ENCODE data around the gene EPB41L5.
"Not testable (repeated sequence)": the region's sequence is repeated elsewhere in the genome, so short reads cannot be mapped to it uniquely, and the experiment has no call there.

The EPB41L5 gene

DNA sequence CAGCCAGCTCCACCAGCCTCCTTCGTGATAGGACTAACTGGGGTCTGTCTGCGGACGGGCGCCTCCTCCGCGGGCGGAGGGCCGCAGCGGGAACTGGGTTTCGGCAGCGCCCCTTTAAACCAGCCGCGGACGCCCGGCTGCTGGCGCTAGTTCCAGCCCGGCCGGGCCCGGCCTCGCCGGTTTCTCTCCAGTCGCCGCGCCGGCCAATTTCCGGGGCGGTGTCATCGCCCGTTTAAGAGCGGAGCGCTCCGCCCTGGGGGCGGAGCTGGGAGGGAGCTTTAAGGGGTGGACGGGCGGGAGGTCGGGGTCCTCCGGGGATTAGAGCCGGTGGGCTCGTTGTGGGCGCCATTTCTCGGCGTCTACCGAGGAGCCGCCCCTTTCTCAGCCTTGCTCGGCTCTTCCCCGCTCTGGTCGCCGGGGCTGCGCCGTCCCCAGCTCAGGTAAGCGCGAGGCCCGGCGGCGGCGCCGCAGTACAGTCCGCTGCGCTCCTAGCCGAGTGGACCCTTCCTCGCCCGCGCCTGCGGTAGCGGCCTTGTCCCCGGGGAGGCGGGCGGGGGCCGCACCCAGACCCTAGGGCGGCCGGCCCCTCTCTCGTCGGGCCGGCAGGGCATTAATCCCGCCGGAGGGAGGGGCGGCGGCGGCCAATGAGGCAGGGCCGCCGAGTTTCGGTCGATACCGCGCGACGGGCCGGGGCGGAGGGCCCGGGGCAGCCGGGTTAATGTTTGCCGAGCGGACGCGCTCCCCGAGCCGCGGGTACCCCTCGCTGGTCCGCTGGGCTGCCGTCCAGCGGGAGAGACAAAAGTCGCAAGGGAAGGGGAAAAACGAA lies at the start of gene EPB41L5:
Gene EPB41L5, plus strand, starts transcription at position 307 of the 826 bp plus-strand sequence. CDS start 6,008 bp downstream, outside the sequence.
- Histone ChIP-seq H3K27ac (ENCODE audit: low read length) (peak within 1 kb of the TSS; percentile 77), H3K4me3 (ENCODE audit: low read length) (peak within 1 kb of the TSS; percentile 94), H3K36me3 (ENCODE audit: control insufficient read depth, low read depth, low read length) (no peaks in the 10 kb centered on the region), H3K4me1 (ENCODE audit: control insufficient read depth, low read depth, low read length) (peaks cover 21% of the 10 kb centered on the region), H3K27me3 (ENCODE audit: control insufficient read depth, insufficient read depth, low read length) (peaks cover 25% of the 10 kb centered on the region), H3K9ac (ENCODE audit: low read length) (peak within 1 kb of the TSS; percentile 83), H3K9me3 (ENCODE audit: control insufficient read depth, low read depth, low read length) (no peaks in the 10 kb centered on the region)

GRCh38 chr2:119981896-119982295 lies 31.0 kb upstream of the EPB41L5 start:
- Histone ChIP-seq H3K9ac (ENCODE audit: low read length) (no peak overlapping the region), H3K9me3 (ENCODE audit: control insufficient read depth, low read depth, low read length) (no peaks in the 10 kb centered on the region), H3K4me3 (ENCODE audit: low read length) (no peak overlapping the region), H3K27ac (ENCODE audit: low read length) (no peak overlapping the region), H3K27me3 (ENCODE audit: control insufficient read depth, insufficient read depth, low read length) (no peaks in the 10 kb centered on the region), H3K36me3 (ENCODE audit: control insufficient read depth, low read depth, low read length) (peaks cover 6% of the 10 kb centered on the region), H3K4me1 (ENCODE audit: control insufficient read depth, low read depth, low read length) (no peaks in the 10 kb centered on the region)

DNA sequence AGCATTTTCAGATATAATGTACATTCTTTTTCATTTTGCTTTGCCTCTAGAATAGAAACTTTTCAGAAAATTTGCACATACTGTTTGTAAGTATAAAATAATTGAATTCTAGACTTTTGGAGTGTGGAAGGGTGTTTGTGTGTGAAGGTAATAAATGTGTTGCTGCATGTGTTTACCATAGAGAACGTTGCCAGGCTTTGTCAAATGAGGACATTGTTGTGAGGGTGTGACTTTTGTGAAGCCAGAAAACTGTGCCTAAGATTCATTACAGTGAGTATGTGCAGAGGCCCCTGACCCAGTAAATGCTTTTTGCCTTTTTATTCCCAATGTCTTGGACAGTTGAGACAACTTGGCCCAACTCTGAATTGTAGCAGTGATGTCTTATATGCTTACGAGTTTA lies 30.4 kb upstream of the EPB41L5 start:
- Histone ChIP-seq H3K9me3 (ENCODE audit: control insufficient read depth, low read depth, low read length) (no peaks in the 10 kb centered on the region), H3K4me3 (ENCODE audit: low read length) (no peak overlapping the region), H3K4me1 (ENCODE audit: control insufficient read depth, low read depth, low read length) (no peaks in the 10 kb centered on the region), H3K36me3 (ENCODE audit: control insufficient read depth, low read depth, low read length) (peaks cover 2% of the 10 kb centered on the region), H3K9ac (ENCODE audit: low read length) (no peak overlapping the region), H3K27ac (ENCODE audit: low read length) (no peak overlapping the region), H3K27me3 (ENCODE audit: control insufficient read depth, insufficient read depth, low read length) (no peaks in the 10 kb centered on the region)

DNA sequence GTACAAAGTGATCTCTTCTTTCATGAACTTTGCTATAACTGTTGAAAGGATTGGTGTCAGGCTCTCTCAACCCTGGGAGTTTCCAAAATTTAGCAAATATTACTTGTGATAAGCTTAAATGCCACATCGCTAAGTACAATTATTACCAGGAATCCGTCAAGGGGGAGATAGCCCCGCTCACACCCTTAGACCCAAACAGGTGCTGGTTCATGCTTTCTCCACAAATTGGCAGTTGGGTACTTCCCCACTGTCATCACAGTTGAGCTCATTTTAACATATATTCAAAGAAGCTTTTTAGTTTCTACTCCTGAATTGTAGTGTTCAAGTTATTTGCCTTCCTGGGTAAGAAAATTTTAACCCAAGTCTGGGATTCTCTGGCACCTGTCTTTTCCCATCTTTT lies 29.8 kb upstream of the EPB41L5 start:
- Histone ChIP-seq H3K4me3 (ENCODE audit: low read length) (no peak overlapping the region), H3K27ac (ENCODE audit: low read length) (no peak overlapping the region), H3K27me3 (ENCODE audit: control insufficient read depth, insufficient read depth, low read length) (no peaks in the 10 kb centered on the region), H3K9me3 (ENCODE audit: control insufficient read depth, low read depth, low read length) (no peaks in the 10 kb centered on the region), H3K36me3 (ENCODE audit: control insufficient read depth, low read depth, low read length) (peaks cover under 1% of the 10 kb centered on the region), H3K9ac (ENCODE audit: low read length) (no peak overlapping the region), H3K4me1 (ENCODE audit: control insufficient read depth, low read depth, low read length) (no peaks in the 10 kb centered on the region)

GRCh38 chr2:119996148-119996547 lies 16.7 kb upstream of the EPB41L5 start:
- no peaks in the 10 kb centered on the region for H3K27me3 ChIP-seq (ENCODE audit: control insufficient read depth, insufficient read depth, low read length)
- H3K4me3 ChIP-seq (ENCODE audit: low read length) = no peak overlapping the region
- H3K36me3 ChIP-seq (ENCODE audit: control insufficient read depth, low read depth, low read length) = no peaks in the 10 kb centered on the region
- no peaks in the 10 kb centered on the region for H3K4me1 ChIP-seq (ENCODE audit: control insufficient read depth, low read depth, low read length)
- no peak overlapping the region for H3K27ac ChIP-seq (ENCODE audit: low read length)
- no peak overlapping the region for H3K9ac ChIP-seq (ENCODE audit: low read length)
- no peaks in the 10 kb centered on the region for H3K9me3 ChIP-seq (ENCODE audit: control insufficient read depth, low read depth, low read length)

DNA sequence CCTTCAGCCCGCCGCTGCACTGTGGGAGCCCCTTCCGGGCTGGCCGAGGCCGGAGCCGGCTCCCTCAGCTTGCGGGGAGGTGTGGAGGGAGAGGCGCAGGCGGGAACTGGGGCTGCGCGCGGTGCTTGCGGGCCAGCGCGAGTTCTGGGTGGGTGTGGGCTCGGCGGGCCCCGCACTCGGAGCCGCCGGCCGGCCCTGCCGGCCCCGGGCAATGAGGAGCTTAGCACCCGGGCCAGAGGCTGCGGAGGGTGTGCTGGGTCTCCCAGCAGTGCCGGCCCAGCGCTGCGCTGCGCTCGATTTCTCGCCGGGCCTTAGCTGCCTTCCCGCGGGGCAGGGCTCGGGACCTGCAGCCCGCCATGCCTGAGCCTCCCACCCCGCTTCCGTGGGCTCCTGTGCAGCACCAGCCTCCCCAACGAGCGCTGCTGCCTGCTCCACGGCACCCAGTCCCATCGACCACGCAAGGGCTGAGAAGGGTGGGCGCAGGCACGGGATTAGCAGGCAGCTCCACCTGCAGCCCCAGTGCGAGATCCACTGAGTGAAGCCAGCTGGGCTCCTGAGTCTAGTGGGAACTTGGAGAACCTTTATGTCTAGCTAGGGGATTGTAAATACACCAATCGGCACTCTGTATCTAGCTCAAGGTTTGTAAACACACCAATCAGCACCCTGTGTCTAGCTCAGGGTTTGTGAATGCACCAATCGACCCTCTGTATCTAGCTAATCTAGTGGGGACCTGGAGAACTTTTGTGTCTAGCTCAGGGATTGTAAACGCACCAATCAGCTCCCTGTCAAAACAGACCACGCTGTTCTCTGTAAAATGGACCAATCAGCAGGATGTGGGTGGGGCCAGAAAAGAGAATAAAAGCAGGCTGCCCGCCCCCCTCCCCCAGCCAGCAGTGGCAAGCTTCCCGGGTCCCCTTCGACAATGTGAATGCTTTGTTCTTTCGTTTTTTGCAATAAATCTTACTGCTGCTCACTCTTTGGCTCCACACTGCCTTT lies 15.7 kb upstream of the EPB41L5 start:
- H3K27ac ChIP-seq (ENCODE audit: low read length) = not testable (repeated sequence)

DNA sequence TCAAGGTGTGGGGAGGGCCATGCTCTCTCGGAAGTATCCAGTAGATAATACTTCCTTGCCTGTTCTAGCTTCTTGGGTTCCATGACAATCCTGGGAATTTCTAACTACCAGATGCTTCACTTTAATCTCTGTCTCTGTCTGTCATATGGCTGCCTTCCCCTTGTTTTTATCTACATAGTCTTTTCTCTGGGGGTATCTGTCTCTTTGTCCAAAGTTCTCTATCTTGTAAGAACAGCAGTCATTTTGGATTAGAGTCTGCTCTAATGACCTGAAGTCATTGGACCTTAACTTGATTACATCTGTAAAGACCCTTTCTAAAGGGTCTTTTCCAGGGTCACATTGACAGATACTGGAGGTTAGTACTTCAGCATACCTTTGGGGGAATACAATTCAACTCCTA lies 11.4 kb upstream of the EPB41L5 start:
- H3K36me3 ChIP-seq (ENCODE audit: control insufficient read depth, low read depth, low read length) = no peaks in the 10 kb centered on the region

More for the DNA sequence above, 15.7 kb upstream of the EPB41L5 start:
- not testable (repeated sequence) for H3K4me3 ChIP-seq (ENCODE audit: low read length); H3K9ac ChIP-seq (ENCODE audit: low read length); H3K9me3 ChIP-seq (ENCODE audit: control insufficient read depth, low read depth, low read length); H3K4me1 ChIP-seq (ENCODE audit: control insufficient read depth, low read depth, low read length); H3K27me3 ChIP-seq (ENCODE audit: control insufficient read depth, insufficient read depth, low read length); H3K36me3 ChIP-seq (ENCODE audit: control insufficient read depth, low read depth, low read length)

GRCh38 chr2:120004254-120004653 lies 8.6 kb upstream of the EPB41L5 start:
- Histone ChIP-seq H3K9ac (ENCODE audit: low read length) (no peak overlapping the region), H3K27ac (ENCODE audit: low read length) (no peak overlapping the region), H3K27me3 (ENCODE audit: control insufficient read depth, insufficient read depth, low read length) (no peaks in the 10 kb centered on the region), H3K4me3 (ENCODE audit: low read length) (no peak overlapping the region), H3K4me1 (ENCODE audit: control insufficient read depth, low read depth, low read length) (no peaks in the 10 kb centered on the region), H3K9me3 (ENCODE audit: control insufficient read depth, low read depth, low read length) (no peaks in the 10 kb centered on the region), H3K36me3 (ENCODE audit: control insufficient read depth, low read depth, low read length) (no peaks in the 10 kb centered on the region)

More for the DNA sequence above, 11.4 kb upstream of the EPB41L5 start:
- Histone ChIP-seq H3K27ac (ENCODE audit: low read length) (no peak overlapping the region), H3K4me1 (ENCODE audit: control insufficient read depth, low read depth, low read length) (no peaks in the 10 kb centered on the region), H3K4me3 (ENCODE audit: low read length) (no peak overlapping the region), H3K9me3 (ENCODE audit: control insufficient read depth, low read depth, low read length) (no peaks in the 10 kb centered on the region), H3K9ac (ENCODE audit: low read length) (no peak overlapping the region), H3K27me3 (ENCODE audit: control insufficient read depth, insufficient read depth, low read length) (no peaks in the 10 kb centered on the region)

DNA sequence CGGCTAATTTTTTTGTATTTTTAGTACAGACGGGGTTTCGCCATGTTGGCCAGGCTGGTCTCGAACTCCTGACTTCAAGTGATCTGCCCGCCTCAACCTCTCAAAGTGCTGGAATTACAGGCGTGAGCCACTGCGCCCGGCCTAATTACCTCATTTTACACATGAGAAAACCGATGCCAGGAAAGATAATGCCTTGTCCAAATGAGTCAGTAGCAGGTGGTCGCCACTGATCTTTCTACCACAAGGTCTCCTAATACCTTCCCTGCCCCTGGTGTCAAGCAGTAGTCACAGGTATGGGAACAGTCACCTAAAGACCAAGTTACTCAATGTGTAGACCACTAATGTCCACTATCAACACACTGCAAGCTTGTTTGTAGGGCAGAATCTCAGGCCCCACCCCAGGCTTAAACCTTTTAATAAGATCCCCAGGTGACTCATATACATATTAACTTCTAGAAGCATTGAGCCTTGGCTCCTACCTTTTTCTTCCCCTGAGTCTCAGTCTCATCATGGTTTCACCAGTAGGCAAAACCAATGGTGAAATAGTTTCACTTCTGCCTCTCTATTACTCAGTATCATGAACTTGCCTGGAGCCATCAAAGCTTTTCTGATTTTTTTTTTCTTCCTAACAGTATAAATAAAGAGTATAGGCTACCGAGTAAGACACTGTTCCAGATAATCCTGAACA lies 6.9 kb upstream of the EPB41L5 start:
- no peaks in the 10 kb centered on the region for H3K36me3 ChIP-seq (ENCODE audit: control insufficient read depth, low read depth, low read length)
- no peaks in the 10 kb centered on the region for H3K4me1 ChIP-seq (ENCODE audit: control insufficient read depth, low read depth, low read length)
- H3K27ac ChIP-seq (ENCODE audit: low read length) = no peak overlapping the region
- no peak overlapping the region for H3K9ac ChIP-seq (ENCODE audit: low read length)
- H3K27me3 ChIP-seq (ENCODE audit: control insufficient read depth, insufficient read depth, low read length) = peaks cover 2% of the 10 kb centered on the region
- H3K4me3 ChIP-seq (ENCODE audit: low read length) = no peak overlapping the region
- no peaks in the 10 kb centered on the region for H3K9me3 ChIP-seq (ENCODE audit: control insufficient read depth, low read depth, low read length)

- Histone ChIP-seq H3K9ac (ENCODE audit: low read length) (no peak overlapping the region), H3K4me1 (ENCODE audit: control insufficient read depth, low read depth, low read length) (no peaks in the 10 kb centered on the region), H3K27ac (ENCODE audit: low read length) (no peak overlapping the region), H3K27me3 (ENCODE audit: control insufficient read depth, insufficient read depth, low read length) (peaks cover 16% of the 10 kb centered on the region), H3K36me3 (ENCODE audit: control insufficient read depth, low read depth, low read length) (no peaks in the 10 kb centered on the region), H3K9me3 (ENCODE audit: control insufficient read depth, low read depth, low read length) (no peaks in the 10 kb centered on the region), H3K4me3 (ENCODE audit: low read length) (no peak overlapping the region)
Observed at GRCh38 chr2:120007851-120008250, 5.0 kb upstream of the EPB41L5 start.

DNA sequence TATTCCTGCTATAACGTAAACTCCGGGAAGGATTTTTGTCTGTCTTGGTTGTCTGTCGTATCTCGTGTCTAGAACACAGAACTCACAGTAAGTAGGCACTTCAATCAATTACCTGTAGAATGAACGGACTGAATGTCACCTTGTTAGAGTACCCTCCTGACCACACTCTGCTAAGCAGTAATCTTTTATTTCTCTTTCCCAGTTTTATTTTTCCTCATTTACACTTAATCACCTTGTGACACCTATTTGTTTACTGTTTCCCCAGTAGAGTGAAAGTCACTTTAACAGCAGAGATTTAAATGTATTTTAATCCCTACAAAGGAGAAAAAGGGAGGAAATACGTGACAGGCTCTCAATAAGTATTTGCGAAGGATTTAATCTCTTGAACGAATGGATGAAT lies 514 bp upstream of the EPB41L5 start:
- H3K4me1 ChIP-seq (ENCODE audit: control insufficient read depth, low read depth, low read length) = peaks cover 20% of the 10 kb centered on the region
- no peaks in the 10 kb centered on the region for H3K36me3 ChIP-seq (ENCODE audit: control insufficient read depth, low read depth, low read length)
- no peak overlapping the region for H3K27ac ChIP-seq (ENCODE audit: low read length)
- H3K27me3 ChIP-seq (ENCODE audit: control insufficient read depth, insufficient read depth, low read length) = peaks cover 25% of the 10 kb centered on the region
- peak overlapping the region; percentile 46 for H3K4me3 ChIP-seq (ENCODE audit: low read length)
- no peak overlapping the region for H3K9ac ChIP-seq (ENCODE audit: low read length)
- no peaks in the 10 kb centered on the region for H3K9me3 ChIP-seq (ENCODE audit: control insufficient read depth, low read depth, low read length)
